Esophagus muscularis mucosa (tissue), 4 donors: Measurements from ENCODE around the gene ZNF597. TPM values are rescaled to one million over a fixed set of nuclear protein-coding genes. Genes with fewer than 3 reads are reported as not detected.

Experiments used
- DNase-seq: peaks from one replicate; pipeline ENCODE4 v3.0.0-alpha.2; 2017; ENCODE audit errors: extremely low spot score
- H3K27ac ChIP-seq, 4 donors: fragments of 200-600 bp; sonication (generic); replicated peaks in 1 of 4; 1 replicate in 3 of 4; 2 replicates in 1 of 4; pipeline ENCODE4 v1.5.1; 2016 to 2019; ENCODE audit warnings: mild to moderate bottlenecking in 1 of 4
- H3K27me3 ChIP-seq, 4 donors: fragments of 200-600 bp; sonication (generic); one replicate each; pipeline versions ENCODE4 v1.5.1 to v1.6.0; 2016 to 2019
- H3K36me3 ChIP-seq, 4 donors: fragments of 200-600 bp; sonication (generic); one replicate each; pipeline ENCODE4 v1.5.1; 2016 to 2019
- H3K4me1 ChIP-seq, 4 donors: fragments of 200-600 bp; sonication (generic); one replicate each; pipeline ENCODE4 v1.5.1; 2016 to 2019
- H3K4me3 ChIP-seq, 4 donors: fragments of 200-600 bp; sonication (generic); 1 replicate in 2 of 4; 2 replicates in 2 of 4; pipeline ENCODE4 v1.5.1; 2016 to 2019; ENCODE audit warnings: mild to moderate bottlenecking in 4 of 4, moderate library complexity in 1 of 4
- H3K9me3 ChIP-seq, 4 donors: fragments of 200-600 bp; sonication (generic); 1 replicate in 3 of 4; 2 replicates in 1 of 4; pipeline ENCODE4 v1.5.1; 2016 to 2019
- CTCF ChIP-seq, 3 experiments: fragments of 200-600 bp in 2 of 3; fragments of 450-650 bp in 1 of 3; sonication (generic) in 2 of 3; IDR thresholded peaks; one replicate each; pipeline ENCODE4 v1.5.1; 2017 to 2019; ENCODE audit warnings: antibody characterized with exemption in 3 of 3, mild to moderate bottlenecking in 2 of 3, moderate library complexity in 1 of 3
- EP300 ChIP-seq: sonication (generic); formaldehyde crosslinking; IDR thresholded peaks from one replicate; pipeline ENCODE4 v1.6.1; 2017; ENCODE audit warnings: antibody characterized with exemption
- POLR2A ChIP-seq: fragments of 450-650 bp; IDR thresholded peaks from one replicate; pipeline ENCODE4 v1.6.1; 2017; ENCODE audit warnings: antibody characterized with exemption, moderate library complexity, mild to moderate bottlenecking, low read depth
- POLR2AphosphoS5 ChIP-seq, 2 donors: sonication (generic); formaldehyde crosslinking; IDR thresholded peaks; one replicate each; pipeline ENCODE4 v1.6.1; 2017; ENCODE audit warnings: antibody characterized with exemption in 2 of 2
- WGBS: methylation state at CpG from one replicate; pipeline ENCODE4 v1.1.5; 2018; 5-methylcytosine and 5-hydroxymethylcytosine counted together
- intact Hi-C: fragments of 100-400 bp; cut with DNase I; formaldehyde crosslinking; loops from one replicate; pipeline ENCODE4 v1.15.1; 2023
- total RNA-seq, 4 donors: library from RNA; depleted of rRNA; stranded (reverse); fragments of >200 nt; gene quantifications; one replicate each; pipeline versions ENCODE4 v1.1.0 to v1.2.1, GENCODE V29; 2016

The ZNF597 gene
- total RNA-seq, 4 donors from 2014 or later, result 1.5 to 2.2 (median 1.8) TPM

- Histone ChIP-seq H3K4me1 (peaks cover 0 to 6% (median 5%) of the 10 kb centered on the region in 4 donors), H3K27ac (no peak overlapping the region), H3K27me3 (no peaks in the 10 kb centered on the region), H3K36me3 (peaks cover 37 to 54% (median 47%) of the 10 kb centered on the region in 4 donors), H3K9me3 (no peaks in the 10 kb centered on the region), H3K4me3 (no peak overlapping the region)
- DNase-seq, result no peak
- WGBS, result 90% methylated on average over 12 of the region's 24 CpGs
- intact Hi-C loops, result no loop called here
- TF ChIP-seq POLR2AphosphoS5 (IDR thresholded peaks at IDR 0.05) (peak in 1 of 2 donors; percentile 13), POLR2A (no peak)
Measured at GRCh38 chr16:3487521-3488410, 44.5 kb upstream of the ZNF597 start.

GRCh38 chr16:3486506-3487215 is 43.4 kb upstream of the ZNF597 start:
- 89% methylated on average over 24 of the region's 24 CpGs for WGBS
- Histone ChIP-seq H3K4me3 (no peak overlapping the region), H3K27ac (no peak overlapping the region), H3K4me1 (peaks cover 0 to 6% (median 5%) of the 10 kb centered on the region in 4 donors), H3K27me3 (no peaks in the 10 kb centered on the region), H3K9me3 (no peaks in the 10 kb centered on the region), H3K36me3 (peaks cover 47 to 65% (median 58%) of the 10 kb centered on the region in 4 donors)
- no peak for TF ChIP-seq CTCF (IDR thresholded peaks at IDR 0.05)
- no peak for TF ChIP-seq EP300
- no peak for TF ChIP-seq POLR2AphosphoS5 (IDR thresholded peaks at IDR 0.05)
- TF ChIP-seq POLR2A, result no peak
- no peak for DNase-seq
- intact Hi-C loops, result no loop called here

GRCh38 chr16:3485821-3486505 is 42.7 kb upstream of the ZNF597 start:
- H3K9me3 ChIP-seq, result no peaks in the 10 kb centered on the region
- intact Hi-C loops, result no loop called here
- H3K4me1 ChIP-seq, result peaks cover 0 to 3% (median 1%) of the 10 kb centered on the region in 4 donors
- no peak overlapping the region for H3K4me3 ChIP-seq
- no peak overlapping the region for H3K27ac ChIP-seq
- no peak for TF ChIP-seq POLR2AphosphoS5 (IDR thresholded peaks at IDR 0.05)
- H3K27me3 ChIP-seq, result no peaks in the 10 kb centered on the region
- peaks cover 51 to 72% (median 65%) of the 10 kb centered on the region in 4 donors for H3K36me3 ChIP-seq
- DNase-seq, result no peak
- 93% methylated on average over 9 of the region's 20 CpGs for WGBS

GRCh38 chr16:3485097-3485745 is 41.9 kb upstream of the ZNF597 start:
- Histone ChIP-seq H3K36me3 (peaks cover 51 to 79% (median 71%) of the 10 kb centered on the region in 4 donors), H3K9me3 (no peaks in the 10 kb centered on the region), H3K4me3 (no peak overlapping the region), H3K4me1 (peaks cover 0 to 3% (median 0%) of the 10 kb centered on the region in 4 donors), H3K27me3 (no peaks in the 10 kb centered on the region), H3K27ac (no peak overlapping the region)
- 91% methylated on average over 15 of the region's 15 CpGs for WGBS
- intact Hi-C loops, result no loop called here
- DNase-seq, result no peak
- no peak for TF ChIP-seq CTCF (IDR thresholded peaks at IDR 0.05)
- TF ChIP-seq POLR2A, result no peak
- no peak for TF ChIP-seq EP300
- TF ChIP-seq POLR2AphosphoS5 (IDR thresholded peaks at IDR 0.05), result no peak

GRCh38 chr16:3484318-3485096 is 41.2 kb upstream of the ZNF597 start:
- Histone ChIP-seq H3K36me3 (peaks cover 53 to 87% (median 78%) of the 10 kb centered on the region in 4 donors), H3K27ac (no peak overlapping the region), H3K4me1 (peaks cover 0 to 3% (median 0%) of the 10 kb centered on the region in 4 donors), H3K4me3 (no peak overlapping the region), H3K27me3 (no peaks in the 10 kb centered on the region), H3K9me3 (no peaks in the 10 kb centered on the region)
- no peak for DNase-seq
- 92% methylated on average over 21 of the region's 30 CpGs for WGBS
- intact Hi-C loops, result no loop called here
- TF ChIP-seq POLR2AphosphoS5 (IDR thresholded peaks at IDR 0.05) (no peak), POLR2A (no peak), CTCF (IDR thresholded peaks at IDR 0.05) (no peak), EP300 (no peak)
